GM12892 (cell line): ENCODE measurements around the gene PLEKHN1.
A peak's percentile ranks its signal among the peaks of the same experiment; 100 is the strongest.
"Not testable (repeated sequence)": the region's sequence is repeated elsewhere in the genome, so short reads cannot be mapped to it uniquely, and the experiment has no call there.

ENCODE experiments used
- DNase-seq: peaks from one replicate; pipeline ENCODE4 v3.0.0; 2011; ENCODE audit not compliant: insufficient read length
- FAIRE-seq: peaks from 2 replicates; lab custom pipeline; 2011; peaks lifted over from hg19 to GRCh38; lab: Jason Lieb, UNC
- POLR2A ChIP-seq: IDR thresholded peaks from 2 replicates; pipeline ENCODE4 v1.6.1; 2011; ENCODE audit warnings: low read depth, low read length, control low read depth
- POLR2AphosphoS5 ChIP-seq: IDR thresholded peaks from 2 replicates; pipeline ENCODE4 v1.6.1; 2011; ENCODE audit warnings: low read depth, low read length, control low read depth
- TAF1 ChIP-seq: IDR thresholded peaks from 2 replicates; pipeline ENCODE4 v1.6.1; 2011; ENCODE audit warnings: low read depth, mild to moderate bottlenecking, control low read depth, low read length, borderline replicate concordance

The PLEKHN1 gene

DNA sequence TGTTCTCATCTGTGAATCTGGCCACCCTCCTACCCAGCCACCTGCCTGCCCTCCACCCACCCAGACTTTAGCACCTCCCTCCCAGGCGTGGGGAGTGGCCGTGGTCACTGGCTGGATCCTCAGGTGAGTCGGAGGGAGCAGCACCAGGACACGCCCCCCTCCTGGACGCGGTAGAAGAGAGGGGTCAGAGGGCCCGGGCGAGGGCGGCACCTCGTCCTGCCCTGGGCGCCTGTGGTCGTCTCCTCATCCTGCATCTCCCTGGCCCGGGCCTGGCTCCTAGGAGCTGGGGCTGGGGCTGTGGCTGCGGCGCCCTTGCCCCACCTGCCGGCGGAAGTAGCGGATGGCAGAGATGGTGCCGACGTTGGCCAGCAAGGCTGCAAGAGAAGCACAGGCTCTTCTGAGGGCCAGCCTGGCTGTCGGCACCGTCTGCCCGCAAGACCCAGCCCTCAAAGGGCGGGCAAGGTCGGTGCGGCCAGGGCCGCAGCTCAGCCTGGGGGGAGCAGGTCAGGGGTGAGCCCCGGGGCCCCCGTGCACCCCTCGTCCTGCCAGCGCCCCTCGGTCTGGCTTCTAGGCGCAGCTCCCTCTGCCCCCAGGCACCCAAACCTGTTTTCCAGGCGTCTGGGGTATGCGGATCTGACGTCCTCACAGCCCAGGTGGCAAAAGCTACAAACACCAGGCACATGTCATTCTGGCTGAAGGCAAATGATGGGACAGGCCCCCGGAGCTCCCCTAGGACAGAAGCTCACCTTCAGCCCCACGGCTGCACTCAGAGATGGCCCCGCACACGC is 9.8 kb downstream of the PLEKHN1 start:
- FAIRE-seq (peak; percentile 40), DNase-seq (peak; percentile 69)
- no peak for TF ChIP-seq POLR2AphosphoS5
- TF ChIP-seq TAF1: no peak
- TF ChIP-seq POLR2A: no peak

DNA sequence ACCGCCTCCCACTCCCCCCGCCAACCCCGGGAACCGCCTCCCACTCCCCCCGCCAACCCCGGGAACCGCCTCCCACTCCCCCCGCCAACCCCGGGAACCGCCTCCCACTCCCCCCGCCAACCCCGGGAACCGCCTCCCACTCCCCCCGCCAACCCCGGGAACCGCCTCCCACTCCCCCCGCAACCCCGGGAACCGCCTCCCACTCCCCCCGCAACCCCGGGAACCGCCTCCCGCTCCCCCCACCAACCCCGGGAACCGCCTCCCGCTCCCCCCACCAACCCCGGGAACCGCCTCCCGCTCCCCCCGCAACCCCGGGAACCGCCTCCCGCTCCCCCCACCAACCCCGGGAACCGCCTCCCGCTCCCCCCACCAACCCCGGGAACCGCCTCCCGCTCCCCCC is 10.5 kb downstream of the PLEKHN1 start:
- DNase-seq, FAIRE-seq: not testable (repeated sequence)

DNA sequence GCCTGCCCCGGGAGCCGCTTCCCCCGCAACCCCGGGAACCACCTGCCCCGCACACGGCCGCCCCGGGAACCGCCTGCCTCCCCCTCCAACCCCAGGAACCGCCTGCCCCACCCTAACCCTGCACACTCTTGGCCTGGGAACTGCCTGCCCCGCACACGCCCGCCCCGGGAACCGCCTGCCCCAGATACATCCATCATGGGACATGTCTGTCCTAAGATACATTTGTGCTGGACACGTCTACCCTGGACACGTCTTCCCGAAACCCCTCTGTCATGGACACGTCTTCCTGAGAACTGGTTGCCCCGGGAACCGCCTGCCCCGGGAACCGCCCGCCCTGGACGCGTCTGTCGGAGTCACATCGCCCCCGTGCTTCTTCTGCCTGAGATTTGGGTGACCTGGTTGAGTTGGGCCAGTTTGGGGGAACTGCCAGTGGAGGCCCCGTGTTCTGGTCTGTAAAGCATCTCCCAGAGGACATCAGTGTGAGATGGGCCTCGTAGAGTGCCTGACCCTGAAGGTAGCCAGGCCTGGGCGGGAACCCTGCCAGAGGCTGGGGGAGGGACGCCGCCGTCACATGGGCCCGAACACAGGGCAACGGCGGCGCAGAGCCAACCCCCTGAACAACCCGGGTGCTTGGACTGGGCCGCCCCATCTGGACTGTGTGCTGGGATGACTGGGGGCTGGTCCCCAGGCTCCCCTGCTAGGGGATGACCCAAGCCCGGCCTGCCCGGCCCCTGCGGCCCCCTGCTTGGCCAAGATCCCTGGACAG is 12.0 kb downstream of the PLEKHN1 start:
- FAIRE-seq (no peak), DNase-seq (no peak)
- no peak for TF ChIP-seq POLR2AphosphoS5
- no peak for TF ChIP-seq TAF1
- TF ChIP-seq POLR2A: no peak

DNA sequence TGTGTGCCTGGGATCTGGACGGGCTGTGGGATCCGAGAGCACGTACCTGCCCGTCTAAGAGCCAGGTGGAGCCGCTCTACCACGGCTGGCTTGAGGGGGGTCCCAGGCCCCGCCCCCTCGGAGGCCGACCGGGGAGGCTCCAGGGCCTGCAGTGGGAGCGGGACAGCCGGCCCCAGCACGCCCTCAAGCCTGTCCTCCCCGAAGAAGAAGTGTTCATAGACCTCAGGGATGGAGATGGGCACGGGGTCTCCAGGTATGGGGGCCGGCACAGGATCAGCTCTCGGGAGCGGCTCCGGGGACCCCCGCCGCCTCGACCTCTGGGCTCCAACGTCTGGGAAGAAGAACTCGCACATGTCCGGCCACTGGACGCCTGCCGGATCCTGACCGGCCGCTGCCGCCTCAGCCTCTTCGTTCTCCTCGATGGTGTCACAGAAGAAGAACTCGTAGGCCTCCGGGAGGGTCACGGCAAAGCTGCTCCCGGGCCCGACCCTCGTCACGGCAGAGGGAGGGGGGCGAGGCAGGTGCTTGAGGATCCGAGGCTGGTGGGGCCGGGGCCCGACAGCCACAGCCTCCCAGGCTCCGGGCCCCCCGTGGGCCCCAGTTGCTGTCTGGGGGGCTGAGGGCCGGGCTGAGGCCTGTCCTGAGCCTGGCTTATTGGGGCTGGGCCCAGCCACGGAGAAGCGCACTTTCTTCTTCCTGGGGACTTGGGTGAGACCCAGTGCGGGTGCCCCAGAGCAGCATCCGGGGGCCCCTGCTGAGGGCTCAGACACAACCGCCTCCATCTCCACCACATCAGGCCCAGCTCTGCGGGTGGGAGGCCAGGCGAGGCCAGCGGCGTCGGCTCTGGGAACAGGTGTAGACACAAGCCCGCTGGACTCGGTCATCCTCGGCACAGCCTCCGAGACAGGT is 12.8 kb downstream of the PLEKHN1 start:
- no peak for TF ChIP-seq POLR2AphosphoS5
- no peak for TF ChIP-seq TAF1
- no peak for TF ChIP-seq POLR2A
- DNase-seq: no peak
- FAIRE-seq: no peak

DNA sequence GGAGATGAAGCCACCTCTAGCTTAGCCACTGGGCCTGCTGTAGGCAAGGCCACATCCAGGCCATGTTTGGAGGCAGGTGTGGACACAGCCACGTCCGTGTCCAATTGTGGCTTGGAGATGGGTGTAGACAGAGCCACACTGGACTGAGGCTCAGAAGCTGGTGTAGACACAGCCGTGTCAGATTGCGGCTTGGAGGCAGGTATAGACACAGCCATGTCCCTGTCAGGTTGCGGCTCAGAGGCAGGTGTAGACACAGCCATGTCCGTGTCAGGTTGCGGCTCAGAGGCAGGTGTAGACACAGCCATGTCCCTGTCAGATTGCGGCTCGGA is 13.4 kb downstream of the PLEKHN1 start:
- DNase-seq (no peak), FAIRE-seq (no peak)
- TF ChIP-seq POLR2A: no peak
- TF ChIP-seq POLR2AphosphoS5: no peak
- no peak for TF ChIP-seq TAF1

- FAIRE-seq (no peak), DNase-seq (no peak)
- no peak for TF ChIP-seq POLR2A
- no peak for TF ChIP-seq POLR2AphosphoS5
- no peak for TF ChIP-seq TAF1
These were observed 13.9 kb downstream of the PLEKHN1 start for GRCh38 chr1:980137-980571.

DNA sequence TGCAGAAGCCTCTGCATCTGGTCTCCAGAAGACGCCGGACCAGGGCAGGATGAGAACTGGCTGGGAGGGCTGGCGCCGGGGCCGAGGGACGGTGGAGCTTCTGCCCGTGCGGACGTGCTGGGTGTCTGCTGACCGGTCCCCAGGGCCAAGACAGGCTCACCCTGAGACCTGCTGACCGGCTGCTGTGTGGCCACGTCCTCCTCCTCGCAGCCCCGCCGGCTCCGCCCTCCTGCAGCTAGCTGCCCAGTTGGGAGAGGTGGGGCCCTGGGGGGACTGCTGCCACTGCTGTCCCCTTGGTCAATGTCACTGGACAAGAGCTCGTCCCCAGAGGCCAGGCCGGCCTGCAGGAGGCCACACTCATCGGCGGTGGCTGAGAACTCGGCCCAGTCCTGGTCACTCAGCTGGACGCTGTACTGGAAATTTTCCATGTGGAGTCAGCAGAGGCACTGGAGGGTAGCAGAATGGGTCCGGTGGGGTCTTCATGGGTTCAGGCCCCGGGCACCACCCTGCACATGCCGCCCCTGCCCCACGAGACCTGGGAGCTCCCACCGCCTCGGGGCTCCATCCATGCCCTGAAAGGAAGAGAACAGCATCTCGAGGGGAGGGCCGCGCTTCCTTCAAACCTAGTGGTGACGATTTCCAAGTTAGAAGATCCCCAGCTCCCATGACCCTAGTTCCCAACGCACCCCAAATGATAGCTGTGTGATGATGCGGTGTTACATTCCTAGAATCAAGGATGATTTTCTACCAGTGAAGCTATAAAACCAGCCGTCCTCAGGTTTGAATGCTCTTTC is 14.5 kb downstream of the PLEKHN1 start:
- no peak for TF ChIP-seq POLR2A
- no peak for TF ChIP-seq TAF1
- TF ChIP-seq POLR2AphosphoS5: no peak
- FAIRE-seq (no peak), DNase-seq (no peak)

- DNase-seq (no peak), FAIRE-seq (no peak)
- TF ChIP-seq POLR2A: no peak
- TF ChIP-seq POLR2AphosphoS5: no peak
- no peak for TF ChIP-seq TAF1
These were observed 15.2 kb downstream of the PLEKHN1 start for GRCh38 chr1:981491-981954.

DNA sequence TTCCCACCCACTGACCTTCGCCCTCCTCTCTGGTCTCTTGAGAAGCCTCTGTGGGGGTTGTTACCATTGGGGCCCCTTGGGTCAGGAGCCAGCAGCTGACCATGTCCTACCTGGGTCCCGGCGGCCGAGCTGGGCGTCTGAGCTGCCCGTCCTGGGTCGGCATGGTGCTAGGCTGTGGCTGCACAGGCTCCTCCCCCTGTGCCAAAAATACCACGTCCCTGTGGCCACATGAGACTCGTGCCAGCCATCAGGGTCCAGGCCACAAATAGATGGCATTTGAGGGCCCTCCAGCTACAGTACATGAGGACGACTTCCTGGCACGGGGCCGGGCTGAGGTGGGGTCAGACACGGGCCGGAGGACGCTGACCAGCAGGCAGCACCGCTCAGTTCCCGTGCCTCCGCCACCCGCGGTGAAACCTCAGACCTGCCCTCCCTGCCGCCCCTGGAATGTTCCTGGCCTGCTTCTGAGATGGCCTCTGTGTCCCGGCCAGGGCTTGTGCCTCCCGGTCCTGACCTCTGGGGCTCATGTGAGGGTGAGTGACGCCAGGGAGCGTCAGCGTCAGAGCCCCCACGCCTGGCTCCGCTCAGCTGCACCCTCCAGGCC is 15.8 kb downstream of the PLEKHN1 start, which contains the start of gene PERM1:
Gene PERM1 (minus strand): TSS at position 139 of the 604 bp plus-strand sequence. CDS start 1,064 bp downstream, outside the sequence.
- FAIRE-seq (no peak), DNase-seq (no peak)
- TF ChIP-seq TAF1 (no peak), POLR2AphosphoS5 (no peak), POLR2A (no peak)

GRCh38 chr1:982765-983436 is 16.6 kb downstream of the PLEKHN1 start:
- DNase-seq (no peak), FAIRE-seq (no peak)
- no peak for TF ChIP-seq POLR2AphosphoS5
- no peak for TF ChIP-seq TAF1
- TF ChIP-seq POLR2A: no peak
